NCI-H2029 treated with DMSO at 0.1 percent for 48 hours (cell line): Measurements from ENCODE around the gene CBLB.

Source experiments
- DNase-seq: peaks from one replicate; lab custom pipeline; 2025; lab: John Stamatoyannopoulos, UW

The CBLB gene

GRCh38 chr3:105868742-105869530 is at the start of gene CBLB:
Gene CBLB, minus strand, starts transcription at chr3:105869012. Its CDS starts 1,435 bp downstream, at chr3:105867577.
- DNase-seq: peak; percentile 96

DNA sequence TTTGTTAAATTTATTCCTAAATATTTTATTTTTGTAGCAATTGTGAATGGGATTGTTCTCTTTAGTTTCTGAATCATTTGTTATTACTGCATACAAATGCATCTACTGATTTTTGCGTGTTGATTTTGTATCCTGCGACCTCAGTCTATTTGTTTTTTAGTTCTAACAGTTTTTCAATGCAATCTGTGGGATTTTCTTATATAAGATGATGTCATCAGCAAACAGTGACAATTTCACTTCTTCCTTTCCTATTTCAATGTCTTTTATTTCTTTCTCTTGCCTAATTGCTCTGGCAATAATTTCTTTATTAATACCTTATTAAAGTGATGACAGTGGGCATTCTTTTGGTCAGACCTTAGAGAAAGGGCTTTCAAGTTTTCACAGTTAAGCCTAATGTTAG is 48.0 kb upstream of the CBLB start:
- no peak for DNase-seq

DNA sequence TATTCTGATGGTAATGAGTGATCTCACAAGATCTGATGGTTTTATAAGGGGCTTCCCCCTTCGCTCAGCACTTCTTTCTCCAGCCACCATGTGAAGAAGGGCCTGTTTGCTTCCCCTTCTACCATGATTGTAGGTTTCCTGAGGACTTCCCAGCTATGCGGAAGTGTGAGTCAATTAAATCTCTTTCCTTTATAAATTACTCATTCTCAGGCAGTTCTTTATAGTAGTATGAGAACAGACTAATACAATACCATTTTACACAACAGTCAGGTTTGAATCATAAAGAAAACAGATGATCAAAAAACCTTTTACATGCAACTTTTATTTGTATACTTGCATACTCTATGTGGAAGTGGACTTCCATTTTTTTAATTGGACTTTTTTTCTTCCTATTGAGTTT is 46.7 kb upstream of the CBLB start:
- no peak for DNase-seq

DNA sequence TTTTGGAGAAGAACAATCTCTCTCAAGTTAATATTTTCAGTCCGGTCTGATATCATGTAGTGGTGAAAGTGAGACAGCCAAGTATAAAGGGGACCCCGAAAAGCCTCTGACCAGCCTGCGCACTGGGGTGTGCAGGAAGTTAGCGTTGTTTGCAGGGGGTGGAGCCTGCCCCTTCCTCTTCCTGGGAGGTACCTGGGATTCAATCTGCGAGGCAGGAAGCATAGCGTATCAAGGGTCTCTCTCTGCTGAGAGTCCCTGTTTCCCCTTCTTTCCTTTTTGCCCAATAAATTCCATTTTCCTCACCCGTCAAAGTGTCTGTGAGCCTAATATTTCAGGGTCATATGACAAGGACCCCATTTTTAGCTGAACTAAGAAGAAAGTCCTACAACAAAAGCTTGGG is 44.8 kb upstream of the CBLB start:
- DNase-seq: no peak

GRCh38 chr3:105912891-105913290 is 44.1 kb upstream of the CBLB start:
- DNase-seq: no peak

DNA sequence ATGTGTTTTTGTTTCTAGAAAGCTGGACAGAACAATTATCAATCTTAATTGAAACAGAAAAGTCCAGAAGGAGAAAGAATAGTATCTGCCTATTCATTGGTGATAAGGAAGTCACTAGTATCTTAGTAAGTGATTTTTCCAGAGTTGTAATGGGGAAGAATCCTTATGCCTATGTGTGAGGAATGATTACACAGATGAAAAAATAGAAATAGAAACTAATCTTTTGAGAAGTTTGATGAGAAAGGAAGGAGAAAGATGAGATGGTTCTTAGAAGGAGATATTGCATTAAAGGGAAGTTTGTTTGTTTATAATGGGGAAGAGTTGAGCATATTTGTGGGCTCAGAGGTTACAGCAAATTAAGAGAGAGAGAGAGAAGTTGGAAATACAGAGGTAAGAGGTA is 42.7 kb upstream of the CBLB start:
- DNase-seq: no peak

DNA sequence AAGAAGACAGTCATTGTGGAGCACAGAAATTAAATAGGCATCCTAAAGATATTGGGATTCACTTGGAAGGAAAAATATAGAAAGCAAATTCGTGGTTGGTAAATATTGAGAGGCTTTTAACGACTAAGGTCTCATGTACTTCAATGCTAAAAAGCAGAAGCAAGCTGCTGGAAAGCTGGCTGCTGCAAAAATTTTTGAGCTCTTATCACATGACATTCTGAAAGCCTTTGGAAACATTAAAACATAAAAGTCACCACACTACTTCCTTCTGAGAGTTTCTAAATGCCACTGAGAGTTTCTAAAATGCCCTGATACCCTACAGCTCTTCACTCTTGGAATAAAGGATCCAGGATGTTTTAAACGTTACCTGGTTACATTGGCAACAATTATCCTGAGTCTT is 39.0 kb upstream of the CBLB start:
- no peak for DNase-seq

GRCh38 chr3:105906836-105907235 is 38.0 kb upstream of the CBLB start:
- DNase-seq: peak; percentile 66

DNA sequence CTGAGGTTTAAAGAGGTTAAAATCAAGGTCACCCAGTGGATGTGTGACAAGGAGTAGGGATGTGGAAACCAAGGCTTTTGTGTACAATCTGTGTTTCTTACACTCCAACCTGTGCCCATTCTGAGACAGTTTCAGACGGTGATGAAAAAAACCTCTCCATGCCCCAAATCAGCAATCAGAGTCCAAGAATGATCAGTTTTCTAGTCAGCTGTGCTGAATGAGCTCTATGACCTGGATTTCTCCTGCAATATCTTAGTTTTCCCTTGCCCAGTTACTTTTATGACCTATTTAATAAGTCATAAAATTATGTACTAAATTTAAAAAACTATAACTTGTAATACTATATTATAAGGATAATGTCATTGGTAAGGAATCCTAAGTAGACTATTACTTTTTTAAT is 37.5 kb upstream of the CBLB start:
- DNase-seq: no peak

GRCh38 chr3:105905328-105905727 is 36.5 kb upstream of the CBLB start:
- DNase-seq: no peak

GRCh38 chr3:105904678-105905284 is 36.0 kb upstream of the CBLB start:
- DNase-seq: no peak

- no peak for DNase-seq
Measured at GRCh38 chr3:105904251-105904650, 35.4 kb upstream of the CBLB start.

DNA sequence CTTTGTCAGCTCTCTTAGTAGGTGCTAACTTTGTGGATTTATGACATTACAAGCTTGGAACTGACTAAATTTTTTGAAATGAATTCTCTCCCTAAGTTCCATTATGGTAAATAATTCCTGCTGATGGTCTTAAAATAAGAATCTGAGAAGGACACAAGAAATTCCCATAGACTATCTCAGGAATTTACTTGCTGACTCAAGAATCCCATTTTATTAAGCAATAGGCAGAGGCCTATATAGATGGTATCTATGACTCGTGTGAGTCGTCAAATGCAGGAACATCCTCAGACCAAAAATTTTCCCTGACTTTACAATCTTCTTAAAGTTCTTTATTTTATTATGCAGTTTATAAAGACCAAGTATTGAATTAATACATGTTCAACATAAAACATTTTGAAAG is 30.7 kb upstream of the CBLB start:
- no peak for DNase-seq

DNA sequence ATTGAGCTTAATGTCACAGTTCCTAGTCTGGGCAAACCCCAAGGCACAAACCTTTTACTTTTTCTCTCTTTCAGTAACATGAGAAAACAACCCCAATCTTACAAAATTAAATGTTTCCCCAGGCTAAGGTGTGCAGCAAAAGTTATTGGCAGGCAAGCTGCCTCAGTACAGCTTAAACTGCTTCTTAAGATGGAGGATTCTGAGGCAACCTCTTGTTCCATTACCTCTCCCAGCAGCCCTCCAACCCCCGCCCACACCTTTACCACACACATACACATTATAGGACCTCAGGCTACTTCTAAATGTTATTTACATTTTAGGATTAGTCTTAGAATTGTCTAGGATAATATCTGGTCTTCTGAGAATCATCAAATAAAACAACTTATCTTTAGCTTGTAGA is 22.3 kb upstream of the CBLB start:
- no peak for DNase-seq

- DNase-seq: no peak
Measured at GRCh38 chr3:105888621-105889579, 20.1 kb upstream of the CBLB start.

- DNase-seq: no peak
Measured at GRCh38 chr3:105885256-105885655, 16.4 kb upstream of the CBLB start.

GRCh38 chr3:105883798-105884377 is 15.1 kb upstream of the CBLB start:
- DNase-seq: no peak

- DNase-seq: no peak
Measured at GRCh38 chr3:105880681-105881290, 12.0 kb upstream of the CBLB start.

DNA sequence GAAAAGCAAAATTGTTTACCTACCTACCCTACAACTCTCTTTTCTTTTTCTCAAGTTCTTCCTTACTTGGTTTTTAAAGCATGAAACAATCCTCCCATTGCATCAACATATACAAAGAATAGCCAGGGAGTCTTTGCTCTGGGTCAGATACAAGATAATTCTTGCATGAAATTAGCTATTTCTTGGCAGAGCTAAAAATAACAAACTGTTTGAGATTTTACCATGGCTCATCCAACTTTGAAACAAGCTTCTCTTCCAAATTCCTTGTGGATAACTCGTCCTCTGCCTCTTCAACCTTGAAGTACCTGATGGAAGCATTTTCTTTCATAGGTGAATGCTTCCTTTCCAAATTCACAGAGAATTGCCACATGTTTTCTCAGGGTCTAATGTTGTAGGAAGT is 9.2 kb upstream of the CBLB start:
- DNase-seq: no peak

DNA sequence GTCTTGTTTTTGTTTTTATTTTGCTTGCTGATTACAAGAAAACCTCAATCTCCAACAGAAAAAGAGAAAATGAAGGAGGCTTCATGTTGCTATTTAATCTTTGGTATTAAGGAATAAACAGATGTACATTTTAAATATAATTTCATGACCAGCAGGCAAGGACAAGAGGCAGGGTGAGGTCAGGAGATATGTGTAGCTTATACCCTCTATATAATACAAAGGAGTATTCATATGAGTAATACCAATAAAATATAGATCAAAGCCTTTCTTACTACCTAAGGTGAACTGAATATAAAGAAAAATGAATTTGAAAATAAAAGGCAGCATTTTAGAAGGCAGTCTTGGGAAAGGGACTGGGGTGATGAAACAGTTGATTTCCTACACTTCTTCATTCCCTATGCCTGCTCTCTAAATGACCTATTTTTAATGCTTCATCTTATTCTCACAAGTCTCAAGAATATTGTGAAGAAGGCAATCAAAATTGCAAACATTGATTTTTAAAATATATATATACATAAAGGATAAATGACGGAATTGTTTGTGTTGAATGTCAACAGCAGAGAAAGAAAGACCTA is 8.6 kb upstream of the CBLB start:
- no peak for DNase-seq

DNA sequence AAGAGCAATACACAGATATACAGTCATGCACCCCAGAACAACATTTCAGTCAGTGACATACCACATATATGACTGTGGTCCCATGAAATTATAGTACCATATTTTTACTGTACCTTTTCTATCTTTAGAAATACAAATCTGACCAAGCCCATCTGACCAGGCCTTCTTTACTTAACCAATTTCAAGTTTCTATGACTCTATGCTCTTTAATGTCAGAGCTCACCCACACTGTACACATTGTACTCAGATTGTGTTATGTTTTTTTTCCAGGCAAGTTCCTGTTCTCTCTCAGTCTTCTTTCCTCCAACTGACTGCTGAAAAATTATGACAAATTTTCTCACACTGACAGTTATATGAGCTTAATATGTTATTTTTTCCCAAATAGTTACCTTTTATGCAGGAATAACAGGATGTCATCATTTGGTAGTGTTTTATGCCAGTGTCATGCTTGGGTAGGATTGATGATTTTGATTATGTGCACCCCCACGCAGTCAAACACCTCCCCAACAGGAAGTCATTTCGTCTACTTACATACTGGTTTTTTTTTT is 8.0 kb upstream of the CBLB start:
- no peak for DNase-seq
